GM13976 (cell line): ENCODE measurements around the gene ZBTB25.

Experiments used
- DNase-seq: peaks from one replicate; pipeline ENCODE4 v3.0.0; 2012; ENCODE audit warnings: low spot score
- CTCF ChIP-seq: IDR thresholded peaks from 2 replicates; pipeline ENCODE4 v1.5.1; 2012; ENCODE audit warnings: borderline replicate concordance, mild to moderate bottlenecking; ENCODE audit not compliant: insufficient read depth; ENCODE audit errors: extremely low read depth, missing control alignments, control extremely low read depth
- in situ Hi-C: fragments of 300-500 bp; cut with MboI; formaldehyde crosslinking; loops from one replicate; pipeline ENCODE4 v1.12.0; 2022; ENCODE audit warnings: low sequenced_read_pairs, mixed read lengths, inconsistent platforms; ENCODE audit not compliant: unreplicated experiment

The ZBTB25 gene

GRCh38 chr14:64467101-64467500, 36.5 kb downstream of the ZBTB25 start:
- DNase-seq, result no peak
- TF ChIP-seq CTCF, result no peak
- in situ Hi-C loops, result no loop called here

GRCh38 chr14:64465831-64466554, 37.6 kb downstream of the ZBTB25 start:
- in situ Hi-C loops, result no loop called here
- no peak for TF ChIP-seq CTCF
- no peak for DNase-seq

- in situ Hi-C loops, result no loop called here
- TF ChIP-seq CTCF, result peak; percentile 13
- DNase-seq, result peak; percentile 81
These were observed 38.3 kb downstream of the ZBTB25 start, which contains the start of gene AKAP5 for GRCh38 chr14:64465191-64465822. Gene AKAP5, plus strand, starts transcription at chr14:64465499. Its CDS starts 2,896 bp downstream, at chr14:64468395.

- no peak for TF ChIP-seq CTCF
- in situ Hi-C loops, result no loop called here
- DNase-seq, result no peak
These were observed 39.0 kb downstream of the ZBTB25 start for GRCh38 chr14:64464651-64465050.

- TF ChIP-seq CTCF, result no peak
- in situ Hi-C loops, result no loop called here
- no peak for DNase-seq
These were observed 39.8 kb downstream of the ZBTB25 start for GRCh38 chr14:64463873-64464272.

- DNase-seq, result peak; percentile 48
- TF ChIP-seq CTCF, result no peak
- in situ Hi-C loops, result no loop called here
These were observed 40.4 kb downstream of the ZBTB25 start for GRCh38 chr14:64463195-64463594.
